ENCODE measurements around the gene KRTAP20-4.

The KRTAP20-4 gene

GRCh38 chr21:30612132-30612531 is 8.3 kb upstream of the KRTAP20-4 start:
- no peak overlapping the region for H3K27ac ChIP-seq (ENCODE audit: low read depth in 2 of 2, low read length in 2 of 2)
- no peaks in the 10 kb centered on the region for H3K4me1 ChIP-seq (ENCODE audit: control insufficient read depth in 2 of 2, insufficient read depth in 2 of 2, low read length in 2 of 2)
- H3K27me3 ChIP-seq (ENCODE audit: control insufficient read depth in 2 of 2, insufficient read depth in 2 of 2, low read length in 2 of 2): no peaks in the 10 kb centered on the region
- H3K9ac ChIP-seq (ENCODE audit: low read depth in 1 of 2, low read length in 2 of 2): no peak overlapping the region
- no peaks in the 10 kb centered on the region for H3K36me3 ChIP-seq (ENCODE audit: control insufficient read depth in 2 of 2, insufficient read depth in 2 of 2, low read length in 2 of 2)
- H3K9me3 ChIP-seq (ENCODE audit: control insufficient read depth in 2 of 2, low read length in 2 of 2): peaks cover 2 to 4% of the 10 kb centered on the region in 2 donors
- no peak overlapping the region for H3K4me3 ChIP-seq (ENCODE audit: low read length in 2 of 2)

DNA sequence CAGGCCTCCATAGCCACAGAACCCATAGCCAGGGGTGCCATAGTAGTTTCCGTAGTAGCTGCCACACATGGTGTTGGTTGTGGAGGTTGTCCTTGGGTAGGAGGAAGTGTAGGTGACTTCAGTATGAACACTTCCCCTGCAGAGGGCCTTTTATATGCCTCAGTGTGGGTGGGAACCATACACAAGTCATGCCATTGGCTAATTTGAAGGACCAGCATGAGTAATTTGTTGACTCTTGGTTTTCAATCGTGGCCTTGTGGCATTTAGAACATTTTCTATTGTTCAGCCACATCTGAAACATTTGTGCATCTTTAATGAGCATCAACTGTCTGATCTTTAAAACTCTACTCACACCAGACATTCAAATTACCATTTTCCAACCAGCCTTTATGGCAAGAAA is 6.6 kb upstream of the KRTAP20-4 start, which contains the start of gene KRTAP6-1:
Gene KRTAP6-1, minus strand, starts transcription at position 95 of the 400 bp plus-strand sequence. Its CDS starts 26 bp downstream, at position 69.
- H3K9ac ChIP-seq (ENCODE audit: low read depth in 1 of 2, low read length in 2 of 2): no peak within 1 kb of the TSS

DNA sequence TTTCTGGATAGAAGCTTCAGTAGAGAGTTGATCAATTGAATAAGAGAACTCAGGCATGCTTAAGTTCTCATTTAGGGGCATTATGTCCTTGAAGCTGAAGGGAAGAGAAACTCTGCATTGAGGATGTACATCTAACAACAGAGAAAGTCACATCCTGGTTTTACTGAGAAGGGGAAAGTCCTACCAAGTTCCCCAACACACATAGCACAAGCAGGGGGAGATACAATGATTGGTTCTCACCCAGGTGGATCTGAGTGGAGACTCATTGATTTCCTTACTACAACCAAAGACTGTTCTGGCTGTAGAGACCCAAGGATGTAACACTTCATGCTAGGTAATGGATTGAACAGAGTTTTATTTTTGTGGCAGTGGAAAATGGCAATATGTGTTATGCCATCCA is 5.2 kb upstream of the KRTAP20-4 start:
- Histone ChIP-seq H3K4me3 (ENCODE audit: low read length in 2 of 2) (no peak overlapping the region), H3K27ac (ENCODE audit: low read depth in 2 of 2, low read length in 2 of 2) (no peak overlapping the region), H3K9me3 (ENCODE audit: control insufficient read depth in 2 of 2, low read length in 2 of 2) (peaks cover 2 to 4% of the 10 kb centered on the region in 2 donors), H3K27me3 (ENCODE audit: control insufficient read depth in 2 of 2, insufficient read depth in 2 of 2, low read length in 2 of 2) (no peaks in the 10 kb centered on the region), H3K4me1 (ENCODE audit: control insufficient read depth in 2 of 2, insufficient read depth in 2 of 2, low read length in 2 of 2) (no peaks in the 10 kb centered on the region), H3K36me3 (ENCODE audit: control insufficient read depth in 2 of 2, insufficient read depth in 2 of 2, low read length in 2 of 2) (no peaks in the 10 kb centered on the region), H3K9ac (ENCODE audit: low read depth in 1 of 2, low read length in 2 of 2) (no peak overlapping the region)

More for the DNA sequence above, 6.6 kb upstream of the KRTAP20-4 start, which contains the start of gene KRTAP6-1:
- Histone ChIP-seq H3K27ac (ENCODE audit: low read depth in 2 of 2, low read length in 2 of 2) (no peak within 1 kb of the TSS), H3K9me3 (ENCODE audit: control insufficient read depth in 2 of 2, low read length in 2 of 2) (peaks cover 2 to 4% of the 10 kb centered on the region in 2 donors), H3K27me3 (ENCODE audit: control insufficient read depth in 2 of 2, insufficient read depth in 2 of 2, low read length in 2 of 2) (no peaks in the 10 kb centered on the region), H3K4me3 (ENCODE audit: low read length in 2 of 2) (no peak within 1 kb of the TSS), H3K36me3 (ENCODE audit: control insufficient read depth in 2 of 2, insufficient read depth in 2 of 2, low read length in 2 of 2) (no peaks in the 10 kb centered on the region), H3K4me1 (ENCODE audit: control insufficient read depth in 2 of 2, insufficient read depth in 2 of 2, low read length in 2 of 2) (no peaks in the 10 kb centered on the region)

- peaks cover 2 to 3% of the 10 kb centered on the region in 2 donors for H3K9me3 ChIP-seq (ENCODE audit: control insufficient read depth in 2 of 2, low read length in 2 of 2)
- no peaks in the 10 kb centered on the region for H3K27me3 ChIP-seq (ENCODE audit: control insufficient read depth in 2 of 2, insufficient read depth in 2 of 2, low read length in 2 of 2)
- no peaks in the 10 kb centered on the region for H3K4me1 ChIP-seq (ENCODE audit: control insufficient read depth in 2 of 2, insufficient read depth in 2 of 2, low read length in 2 of 2)
- no peaks in the 10 kb centered on the region for H3K36me3 ChIP-seq (ENCODE audit: control insufficient read depth in 2 of 2, insufficient read depth in 2 of 2, low read length in 2 of 2)
- no peak within 1 kb of the TSS for H3K27ac ChIP-seq (ENCODE audit: low read depth in 2 of 2, low read length in 2 of 2)
- no peak within 1 kb of the TSS for H3K9ac ChIP-seq (ENCODE audit: low read depth in 1 of 2, low read length in 2 of 2)
- no peak within 1 kb of the TSS for H3K4me3 ChIP-seq (ENCODE audit: low read length in 2 of 2)
These were observed 4.3 kb upstream of the KRTAP20-4 start, which contains the start of gene KRTAP20-1 for GRCh38 chr21:30616125-30616524. KRTAP20-1 (plus strand) TSS chr21:30616425; CDS start chr21:30616455, 30 bp downstream.

DNA sequence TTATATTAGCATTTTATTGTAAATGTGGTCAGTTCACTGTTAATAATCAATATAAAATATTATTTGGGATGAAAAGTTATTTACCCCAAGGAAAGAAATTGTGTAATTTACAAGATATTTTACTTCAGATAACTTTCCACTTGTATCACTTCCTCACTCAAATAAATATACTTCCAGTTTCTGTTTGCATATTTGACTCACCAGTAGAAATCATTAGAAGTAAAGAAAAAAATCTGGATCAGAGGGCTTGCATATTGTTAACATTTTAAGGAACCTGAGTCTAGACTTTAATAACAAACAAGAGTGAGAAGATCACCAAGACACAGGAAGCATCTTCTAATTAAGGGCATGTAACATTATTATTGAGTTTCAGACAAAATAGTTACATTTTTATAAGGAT is 347 bp upstream of the KRTAP20-4 start:
- no peak overlapping the region for H3K27ac ChIP-seq (ENCODE audit: low read depth in 2 of 2, low read length in 2 of 2)
- H3K27me3 ChIP-seq (ENCODE audit: control insufficient read depth in 2 of 2, insufficient read depth in 2 of 2, low read length in 2 of 2): no peaks in the 10 kb centered on the region
- H3K4me3 ChIP-seq (ENCODE audit: low read length in 2 of 2): no peak overlapping the region
- no peaks in the 10 kb centered on the region for H3K36me3 ChIP-seq (ENCODE audit: control insufficient read depth in 2 of 2, insufficient read depth in 2 of 2, low read length in 2 of 2)
- H3K9me3 ChIP-seq (ENCODE audit: control insufficient read depth in 2 of 2, low read length in 2 of 2): peaks cover 4 to 7% of the 10 kb centered on the region in 2 donors
- no peaks in the 10 kb centered on the region for H3K4me1 ChIP-seq (ENCODE audit: control insufficient read depth in 2 of 2, insufficient read depth in 2 of 2, low read length in 2 of 2)
- H3K9ac ChIP-seq (ENCODE audit: low read depth in 1 of 2, low read length in 2 of 2): no peak overlapping the region

GRCh38 chr21:30623362-30623761 is 2.9 kb downstream of the KRTAP20-4 start:
- no peaks in the 10 kb centered on the region for H3K27me3 ChIP-seq (ENCODE audit: control insufficient read depth in 2 of 2, insufficient read depth in 2 of 2, low read length in 2 of 2)
- H3K27ac ChIP-seq (ENCODE audit: low read depth in 2 of 2, low read length in 2 of 2): no peak overlapping the region
- H3K36me3 ChIP-seq (ENCODE audit: control insufficient read depth in 2 of 2, insufficient read depth in 2 of 2, low read length in 2 of 2): no peaks in the 10 kb centered on the region
- peaks cover 4 to 5% of the 10 kb centered on the region in 2 donors for H3K9me3 ChIP-seq (ENCODE audit: control insufficient read depth in 2 of 2, low read length in 2 of 2)
- no peak overlapping the region for H3K4me3 ChIP-seq (ENCODE audit: low read length in 2 of 2)
- no peaks in the 10 kb centered on the region for H3K4me1 ChIP-seq (ENCODE audit: control insufficient read depth in 2 of 2, insufficient read depth in 2 of 2, low read length in 2 of 2)
- H3K9ac ChIP-seq (ENCODE audit: low read depth in 1 of 2, low read length in 2 of 2): no peak overlapping the region

- Histone ChIP-seq H3K9me3 (ENCODE audit: control insufficient read depth in 2 of 2, low read length in 2 of 2) (peaks cover 4 to 5% of the 10 kb centered on the region in 2 donors), H3K36me3 (ENCODE audit: control insufficient read depth in 2 of 2, insufficient read depth in 2 of 2, low read length in 2 of 2) (no peaks in the 10 kb centered on the region), H3K27ac (ENCODE audit: low read depth in 2 of 2, low read length in 2 of 2) (no peak overlapping the region), H3K9ac (ENCODE audit: low read depth in 1 of 2, low read length in 2 of 2) (no peak overlapping the region), H3K4me1 (ENCODE audit: control insufficient read depth in 2 of 2, insufficient read depth in 2 of 2, low read length in 2 of 2) (no peaks in the 10 kb centered on the region), H3K4me3 (ENCODE audit: low read length in 2 of 2) (no peak overlapping the region), H3K27me3 (ENCODE audit: control insufficient read depth in 2 of 2, insufficient read depth in 2 of 2, low read length in 2 of 2) (no peaks in the 10 kb centered on the region)
These were observed 5.2 kb downstream of the KRTAP20-4 start for GRCh38 chr21:30625449-30626165.

DNA sequence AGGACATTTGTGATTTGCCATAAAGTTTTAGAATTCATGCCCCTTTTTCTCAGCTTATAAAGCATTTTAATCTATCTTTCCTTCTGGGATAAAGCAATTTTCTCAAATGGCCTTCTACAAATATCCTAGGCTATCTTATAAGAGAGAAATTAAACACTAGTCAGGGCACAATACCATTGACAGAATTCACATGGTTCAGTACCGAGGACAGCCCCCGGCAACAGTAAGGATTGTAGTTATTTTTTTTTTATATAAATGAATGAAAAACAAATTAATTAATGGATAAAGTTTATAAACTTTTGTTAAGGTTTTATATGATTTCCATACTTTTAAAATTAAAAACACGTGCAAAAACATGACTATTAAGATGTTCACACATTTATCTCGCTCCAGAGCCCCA is 7.7 kb downstream of the KRTAP20-4 start:
- Histone ChIP-seq H3K4me1 (ENCODE audit: control insufficient read depth in 2 of 2, insufficient read depth in 2 of 2, low read length in 2 of 2) (no peaks in the 10 kb centered on the region), H3K9me3 (ENCODE audit: control insufficient read depth in 2 of 2, low read length in 2 of 2) (peaks cover 4 to 10% of the 10 kb centered on the region in 2 donors), H3K4me3 (ENCODE audit: low read length in 2 of 2) (no peak overlapping the region), H3K9ac (ENCODE audit: low read depth in 1 of 2, low read length in 2 of 2) (no peak overlapping the region), H3K27me3 (ENCODE audit: control insufficient read depth in 2 of 2, insufficient read depth in 2 of 2, low read length in 2 of 2) (no peaks in the 10 kb centered on the region), H3K36me3 (ENCODE audit: control insufficient read depth in 2 of 2, insufficient read depth in 2 of 2, low read length in 2 of 2) (no peaks in the 10 kb centered on the region), H3K27ac (ENCODE audit: low read depth in 2 of 2, low read length in 2 of 2) (no peak overlapping the region)

- H3K9me3 ChIP-seq (ENCODE audit: control insufficient read depth in 2 of 2, low read length in 2 of 2): peaks cover 0 to 5% of the 10 kb centered on the region in 2 donors
- no peak overlapping the region for H3K9ac ChIP-seq (ENCODE audit: low read depth in 1 of 2, low read length in 2 of 2)
- H3K4me3 ChIP-seq (ENCODE audit: low read length in 2 of 2): no peak overlapping the region
- no peaks in the 10 kb centered on the region for H3K27me3 ChIP-seq (ENCODE audit: control insufficient read depth in 2 of 2, insufficient read depth in 2 of 2, low read length in 2 of 2)
- no peaks in the 10 kb centered on the region for H3K36me3 ChIP-seq (ENCODE audit: control insufficient read depth in 2 of 2, insufficient read depth in 2 of 2, low read length in 2 of 2)
- no peaks in the 10 kb centered on the region for H3K4me1 ChIP-seq (ENCODE audit: control insufficient read depth in 2 of 2, insufficient read depth in 2 of 2, low read length in 2 of 2)
- H3K27ac ChIP-seq (ENCODE audit: low read depth in 2 of 2, low read length in 2 of 2): no peak overlapping the region
These were observed 8.8 kb downstream of the KRTAP20-4 start for GRCh38 chr21:30629200-30629599.

- H3K27me3 ChIP-seq (ENCODE audit: control insufficient read depth in 2 of 2, insufficient read depth in 2 of 2, low read length in 2 of 2): no peaks in the 10 kb centered on the region
- H3K4me3 ChIP-seq (ENCODE audit: low read length in 2 of 2): no peak within 1 kb of the TSS
- no peak within 1 kb of the TSS for H3K27ac ChIP-seq (ENCODE audit: low read depth in 2 of 2, low read length in 2 of 2)
- H3K9ac ChIP-seq (ENCODE audit: low read depth in 1 of 2, low read length in 2 of 2): no peak within 1 kb of the TSS
- no peaks in the 10 kb centered on the region for H3K4me1 ChIP-seq (ENCODE audit: control insufficient read depth in 2 of 2, insufficient read depth in 2 of 2, low read length in 2 of 2)
- H3K9me3 ChIP-seq (ENCODE audit: control insufficient read depth in 2 of 2, low read length in 2 of 2): peaks cover 0 to 5% of the 10 kb centered on the region in 2 donors
- H3K36me3 ChIP-seq (ENCODE audit: control insufficient read depth in 2 of 2, insufficient read depth in 2 of 2, low read length in 2 of 2): no peaks in the 10 kb centered on the region
These were observed 14.5 kb downstream of the KRTAP20-4 start, which contains the start of gene KRTAP20-2 for GRCh38 chr21:30634906-30635305. KRTAP20-2 (plus strand) TSS chr21:30635206; CDS start chr21:30635264, 58 bp downstream.
